D721Med (cell line): Measurements from ENCODE around the gene KCNAB1.
"Not testable (repeated sequence)": the region's sequence is repeated elsewhere in the genome, so short reads cannot be mapped to it uniquely, and the experiment has no call there.

ENCODE experiments used
- DNase-seq: peaks from one replicate; pipeline ENCODE4 v3.0.0; 2011; ENCODE audit warnings: low spot score; ENCODE audit not compliant: insufficient read length
- FAIRE-seq: peaks from 2 replicates; lab custom pipeline; 2011; peaks lifted over from hg19 to GRCh38; lab: Jason Lieb, UNC
- CTCF ChIP-seq: IDR thresholded peaks from 2 replicates; pipeline ENCODE4 v1.5.1; 2012; ENCODE audit warnings: mild to moderate bottlenecking, control low read depth; ENCODE audit not compliant: insufficient read depth; ENCODE audit errors: missing control alignments

The KCNAB1 gene

GRCh38 chr3:156259896-156260295, 139.5 kb downstream of the KCNAB1 start:
- FAIRE-seq = no peak
- DNase-seq = no peak
- TF ChIP-seq CTCF = no peak

GRCh38 chr3:156260331-156260730, 140.0 kb downstream of the KCNAB1 start:
- no peak for FAIRE-seq
- no peak for DNase-seq
- TF ChIP-seq CTCF = no peak

DNA sequence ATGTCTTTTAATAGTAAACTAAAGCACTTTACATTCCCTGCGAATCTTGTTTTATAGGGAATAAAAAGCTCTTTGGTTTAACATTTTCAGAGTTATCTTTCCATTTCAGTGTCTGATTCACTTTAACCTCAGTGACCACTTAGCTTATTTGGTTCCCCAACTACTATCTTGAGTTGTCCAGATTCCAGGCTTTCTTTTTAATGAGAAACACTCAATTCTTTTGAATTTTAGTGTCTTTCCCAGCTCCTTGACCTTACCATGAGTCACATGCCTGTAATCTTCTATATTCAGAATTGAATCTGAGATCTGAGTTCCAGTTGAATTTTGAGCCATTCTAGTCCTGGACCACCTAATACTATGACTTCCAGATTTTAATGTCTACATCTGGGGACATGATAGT, 144.4 kb downstream of the KCNAB1 start:
- DNase-seq (no peak), FAIRE-seq (no peak)
- TF ChIP-seq CTCF = no peak

DNA sequence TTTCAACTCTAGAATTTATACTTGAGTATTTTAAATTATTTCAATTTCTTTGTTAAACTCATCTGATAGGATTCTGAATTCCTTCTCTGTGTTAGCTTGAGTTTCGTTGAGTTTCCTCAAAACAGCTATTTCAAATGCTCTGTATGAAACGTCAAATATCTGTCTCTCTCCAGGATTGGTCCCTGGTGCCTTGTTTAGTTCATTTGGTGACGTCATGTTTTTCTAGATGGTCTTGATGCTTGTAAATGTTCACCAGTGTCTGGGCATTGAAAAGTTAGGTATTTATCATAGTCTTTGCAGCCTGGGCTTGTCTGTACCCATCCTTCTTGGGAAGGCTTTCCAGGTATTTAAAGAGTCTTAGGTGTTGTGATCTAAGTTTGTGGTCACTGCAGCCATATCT, 151.1 kb downstream of the KCNAB1 start:
- DNase-seq = no peak
- no peak for TF ChIP-seq CTCF
- no peak for FAIRE-seq

- FAIRE-seq (no peak), DNase-seq (no peak)
- TF ChIP-seq CTCF = no peak
Observed at GRCh38 chr3:156271995-156272719, 151.8 kb downstream of the KCNAB1 start.

DNA sequence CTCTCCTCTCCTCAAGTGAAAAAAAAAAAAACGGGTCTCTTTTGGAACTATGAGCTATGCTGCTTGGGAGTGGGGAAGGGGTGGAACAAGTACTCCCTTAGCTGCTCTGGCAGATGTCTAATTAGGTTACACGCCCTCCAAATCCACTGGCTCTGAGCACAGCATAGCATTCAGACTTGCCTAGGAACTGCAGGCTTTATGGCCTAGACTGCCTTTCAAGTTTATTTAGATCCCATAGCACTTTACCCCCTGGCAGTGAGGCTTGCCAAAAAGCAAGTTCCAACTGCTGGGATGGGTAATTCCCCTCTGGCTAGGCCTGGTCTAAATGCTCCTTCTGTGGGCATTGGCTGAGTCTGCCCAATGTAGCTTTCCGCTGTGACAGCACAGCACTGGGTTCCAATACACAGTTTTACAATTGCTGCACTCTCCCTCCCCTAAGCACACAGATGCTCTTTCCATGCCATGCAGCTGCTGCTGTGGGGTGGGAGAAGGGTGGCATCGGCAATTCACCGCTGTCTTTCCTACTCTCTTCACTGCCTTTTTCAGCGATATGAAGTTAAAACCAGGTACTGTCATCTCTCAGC, 152.8 kb downstream of the KCNAB1 start:
- no peak for TF ChIP-seq CTCF
- DNase-seq = no peak
- FAIRE-seq = no peak

GRCh38 chr3:156274791-156275190, 154.4 kb downstream of the KCNAB1 start:
- no peak for FAIRE-seq
- DNase-seq = no peak
- no peak for TF ChIP-seq CTCF

GRCh38 chr3:156284637-156285036, 164.3 kb downstream of the KCNAB1 start:
- DNase-seq, FAIRE-seq: not testable (repeated sequence)
